Measurements from ENCODE around the gene SDHAF1.
"Not testable (repeated sequence)": the region's sequence is repeated elsewhere in the genome, so short reads cannot be mapped to it uniquely, and the experiment has no call there.

SDHAF1 gene

DNA sequence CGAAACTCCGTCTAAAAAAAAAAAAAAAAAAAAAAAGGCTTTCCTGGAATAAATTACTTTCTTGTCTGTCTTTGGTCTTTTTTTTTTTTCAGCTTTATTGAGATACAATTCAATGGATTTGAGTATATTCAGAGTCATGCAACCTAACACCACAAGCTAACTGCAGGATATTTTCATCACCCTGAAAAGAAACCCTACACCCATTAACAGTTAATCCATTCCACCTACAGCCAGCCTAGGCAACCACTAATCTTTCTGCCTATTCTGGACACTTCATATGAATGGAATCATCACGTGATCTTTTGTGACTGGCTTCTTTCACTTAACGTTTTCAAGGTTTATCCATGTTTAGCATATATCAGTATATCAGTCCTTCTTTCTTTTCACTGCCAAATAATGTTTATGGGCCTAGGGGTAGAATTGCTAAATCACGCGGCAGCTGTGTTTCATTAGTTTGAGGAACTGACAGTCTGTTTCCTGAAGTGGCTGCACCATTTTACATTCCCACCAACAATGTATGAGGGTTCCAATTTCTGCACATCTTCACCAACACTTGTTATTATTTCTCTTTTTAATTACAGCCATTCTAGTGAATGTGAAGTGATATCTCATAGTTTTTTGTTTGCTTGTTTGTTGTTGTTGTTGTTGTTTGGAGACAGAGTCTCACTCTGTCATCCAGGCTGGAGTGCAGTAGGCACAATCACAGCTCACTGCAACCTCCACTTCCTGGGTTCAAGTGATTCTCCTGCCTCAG lies 38.9 kb upstream of the SDHAF1 start:
- H3K9me2 ChIP-seq (replicated peaks; ENCODE audit: low read depth, low read length): no peaks in the 10 kb centered on the region
- no peaks in the 10 kb centered on the region for H3K36me3 ChIP-seq (ENCODE audit: insufficient read depth, low read length)
- no peaks in the 10 kb centered on the region for H3K79me2 ChIP-seq (ENCODE audit: insufficient read depth, low read length)
- no peak overlapping the region for H3K9ac ChIP-seq (ENCODE audit: low read depth, low read length, poor library complexity, severe bottlenecking)
- H3K27me3 ChIP-seq (ENCODE audit: insufficient read depth, low read length, poor library complexity, severe bottlenecking): no peaks in the 10 kb centered on the region
- H3K9me3 ChIP-seq (ENCODE audit: insufficient read depth, low read depth, low read length): no peaks in the 10 kb centered on the region
- H2AFZ ChIP-seq (ENCODE audit: low read length): no peak overlapping the region
- TF ChIP-seq EZH2phosphoT487 (IDR thresholded peaks at IDR 0.05; ENCODE audit: borderline replicate concordance): no peak
- TF ChIP-seq, protein P1, sequence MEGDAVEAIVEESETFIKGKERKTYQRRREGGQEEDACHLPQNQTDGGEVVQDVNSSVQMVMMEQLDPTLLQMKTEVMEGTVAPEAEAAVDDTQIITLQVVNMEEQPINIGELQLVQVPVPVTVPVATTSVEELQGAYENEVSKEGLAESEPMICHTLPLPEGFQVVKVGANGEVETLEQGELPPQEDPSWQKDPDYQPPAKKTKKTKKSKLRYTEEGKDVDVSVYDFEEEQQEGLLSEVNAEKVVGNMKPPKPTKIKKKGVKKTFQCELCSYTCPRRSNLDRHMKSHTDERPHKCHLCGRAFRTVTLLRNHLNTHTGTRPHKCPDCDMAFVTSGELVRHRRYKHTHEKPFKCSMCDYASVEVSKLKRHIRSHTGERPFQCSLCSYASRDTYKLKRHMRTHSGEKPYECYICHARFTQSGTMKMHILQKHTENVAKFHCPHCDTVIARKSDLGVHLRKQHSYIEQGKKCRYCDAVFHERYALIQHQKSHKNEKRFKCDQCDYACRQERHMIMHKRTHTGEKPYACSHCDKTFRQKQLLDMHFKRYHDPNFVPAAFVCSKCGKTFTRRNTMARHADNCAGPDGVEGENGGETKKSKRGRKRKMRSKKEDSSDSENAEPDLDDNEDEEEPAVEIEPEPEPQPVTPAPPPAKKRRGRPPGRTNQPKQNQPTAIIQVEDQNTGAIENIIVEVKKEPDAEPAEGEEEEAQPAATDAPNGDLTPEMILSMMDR (conservative IDR thresholded peaks at IDR 0.05; ENCODE audit: low read length): no peak
- H3K4me1 ChIP-seq (ENCODE audit: insufficient read depth, low read length, poor library complexity, severe bottlenecking): peaks cover 21% of the 10 kb centered on the region
- peaks cover 7% of the 10 kb centered on the region; the same call in 1 of the 2 replicates for H3F3A ChIP-seq (ENCODE audit: low read depth)
- H3K4me2 ChIP-seq (ENCODE audit: low read depth, low read length, poor library complexity, severe bottlenecking): no peak overlapping the region
- no peaks in the 10 kb centered on the region for H4K20me1 ChIP-seq (ENCODE audit: insufficient read depth, low read length, poor library complexity, severe bottlenecking)
- H3K4me3 ChIP-seq (ENCODE audit: low read length, poor library complexity, severe bottlenecking): no peak overlapping the region

DNA sequence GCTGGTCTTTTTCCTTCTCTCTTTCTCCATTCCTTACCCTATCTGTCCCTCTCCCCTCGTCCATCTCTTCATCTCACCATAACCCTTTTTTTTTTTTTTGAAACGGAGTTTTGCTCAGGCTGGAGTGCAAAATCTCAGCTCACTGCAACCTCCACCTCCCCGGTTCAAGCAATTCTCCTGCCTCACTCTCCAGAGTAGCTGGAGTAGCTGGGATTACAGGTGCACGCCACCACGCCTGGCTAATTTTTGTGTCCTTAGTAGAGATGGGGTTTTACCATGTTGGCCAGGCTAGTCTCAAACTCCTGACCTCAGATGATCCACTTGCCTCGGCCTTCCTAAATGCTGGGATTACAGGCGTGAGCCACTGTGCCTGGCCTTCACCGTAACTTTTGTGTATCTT lies 37.6 kb upstream of the SDHAF1 start:
- H3K79me2 ChIP-seq (ENCODE audit: insufficient read depth, low read length); H3K4me3 ChIP-seq (ENCODE audit: low read length, poor library complexity, severe bottlenecking); H3K36me3 ChIP-seq (ENCODE audit: insufficient read depth, low read length); H3K4me2 ChIP-seq (ENCODE audit: low read depth, low read length, poor library complexity, severe bottlenecking); H3K9me3 ChIP-seq (ENCODE audit: insufficient read depth, low read depth, low read length); H3K27me3 ChIP-seq (ENCODE audit: insufficient read depth, low read length, poor library complexity, severe bottlenecking); H3K9ac ChIP-seq (ENCODE audit: low read depth, low read length, poor library complexity, severe bottlenecking); H2AFZ ChIP-seq (ENCODE audit: low read length); H3F3A ChIP-seq (ENCODE audit: low read depth); H4K20me1 ChIP-seq (ENCODE audit: insufficient read depth, low read length, poor library complexity, severe bottlenecking); H3K9me2 ChIP-seq (replicated peaks; ENCODE audit: low read depth, low read length): not testable (repeated sequence)
- H3K4me1 ChIP-seq (ENCODE audit: insufficient read depth, low read length, poor library complexity, severe bottlenecking): peaks cover 16% of the 10 kb centered on the region

DNA sequence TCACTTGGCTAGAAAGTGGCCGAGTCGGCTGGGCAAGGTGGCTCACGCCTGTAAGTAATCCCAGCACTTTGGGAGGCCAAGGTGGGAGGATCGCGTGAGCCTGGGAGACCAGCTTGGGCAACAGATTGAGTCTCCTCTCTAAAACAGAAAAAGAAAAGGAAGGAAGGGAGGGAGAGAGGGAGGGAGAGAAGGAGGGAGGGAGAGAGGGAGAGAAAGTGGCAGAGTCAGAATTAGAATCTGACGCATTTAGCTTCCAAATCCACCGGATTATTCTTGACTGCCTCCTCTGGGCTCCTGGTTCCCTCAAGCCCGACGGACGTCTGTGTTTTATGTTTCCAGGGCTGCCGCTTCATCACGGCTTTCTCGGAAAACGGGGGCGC lies 36.3 kb upstream of the SDHAF1 start:
- Histone ChIP-seq H3K9me3 (ENCODE audit: insufficient read depth, low read depth, low read length) (no peaks in the 10 kb centered on the region), H3K4me1 (ENCODE audit: insufficient read depth, low read length, poor library complexity, severe bottlenecking) (peaks cover 5% of the 10 kb centered on the region), H3K9ac (ENCODE audit: low read depth, low read length, poor library complexity, severe bottlenecking) (no peak overlapping the region), H3F3A (ENCODE audit: low read depth) (no peaks in the 10 kb centered on the region), H4K20me1 (ENCODE audit: insufficient read depth, low read length, poor library complexity, severe bottlenecking) (no peaks in the 10 kb centered on the region), H3K9me2 (replicated peaks; ENCODE audit: low read depth, low read length) (no peaks in the 10 kb centered on the region), H3K4me2 (ENCODE audit: low read depth, low read length, poor library complexity, severe bottlenecking) (no peak overlapping the region), H3K36me3 (ENCODE audit: insufficient read depth, low read length) (no peaks in the 10 kb centered on the region), H2AFZ (ENCODE audit: low read length) (no peak overlapping the region), H3K4me3 (ENCODE audit: low read length, poor library complexity, severe bottlenecking) (no peak overlapping the region), H3K79me2 (ENCODE audit: insufficient read depth, low read length) (no peaks in the 10 kb centered on the region), H3K27me3 (ENCODE audit: insufficient read depth, low read length, poor library complexity, severe bottlenecking) (no peaks in the 10 kb centered on the region)
- TF ChIP-seq, protein P1 (conservative IDR thresholded peaks at IDR 0.05; ENCODE audit: low read length): no peak
- no peak for TF ChIP-seq EZH2phosphoT487 (IDR thresholded peaks at IDR 0.05; ENCODE audit: borderline replicate concordance)

Data from Loucy (cell line).